Activated CD8-positive, alpha-beta T cell treated with anti-CD3 and anti-CD28 coated beads for 36 hours (primary cell): Measurements from ENCODE around the gene IGFBP3. TPM values are rescaled to one million over a fixed set of nuclear protein-coding genes. Genes with fewer than 3 reads are reported as not detected.

Experiments used
- total RNA-seq, 2 experiments: library from RNA; stranded (reverse); gene quantifications; one replicate each; pipeline ENCODE4 v1.2.3, GENCODE V29; 2021

IGFBP3 gene
- total RNA-seq, 2 experiments from 2014 or later: 0.25 TPM; not detected in 1

Other genes starting within 250 kb of the IGFBP3 start
- not detected for gene CCDC201, start 48.2 kb downstream of the IGFBP3 start, total RNA-seq
- gene IGFBP1, start 32.8 kb downstream of the IGFBP3 start, total RNA-seq: not detected